ENCODE data around the gene MYH8.

GRCh38 chr17:10349403-10349802, 72.3 kb downstream of the MYH8 start:
- no peak for TF ChIP-seq CTCF (conservative IDR thresholded peaks at IDR 0.05; ENCODE audit: low read depth, low read length)
- TF ChIP-seq POLR2A (IDR thresholded peaks at IDR 0.05; ENCODE audit: low read depth, low read length) = no peak
- TF ChIP-seq, protein P1, sequence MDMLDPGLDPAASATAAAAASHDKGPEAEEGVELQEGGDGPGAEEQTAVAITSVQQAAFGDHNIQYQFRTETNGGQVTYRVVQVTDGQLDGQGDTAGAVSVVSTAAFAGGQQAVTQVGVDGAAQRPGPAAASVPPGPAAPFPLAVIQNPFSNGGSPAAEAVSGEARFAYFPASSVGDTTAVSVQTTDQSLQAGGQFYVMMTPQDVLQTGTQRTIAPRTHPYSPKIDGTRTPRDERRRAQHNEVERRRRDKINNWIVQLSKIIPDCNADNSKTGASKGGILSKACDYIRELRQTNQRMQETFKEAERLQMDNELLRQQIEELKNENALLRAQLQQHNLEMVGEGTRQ (IDR thresholded peaks at IDR 0.05; ENCODE audit: low read depth, low read length) = no peak
- TF ChIP-seq RAD21 (IDR thresholded peaks at IDR 0.05; ENCODE audit: low read length) = no peak
- TF ChIP-seq CEBPB (IDR thresholded peaks at IDR 0.05; ENCODE audit: low read depth, low read length) = no peak
- no peak for TF ChIP-seq SMC3 (IDR thresholded peaks at IDR 0.05; ENCODE audit: low read depth, low read length)
- TF ChIP-seq BHLHE40 (IDR thresholded peaks at IDR 0.05; ENCODE audit: low read depth, low read length) = no peak
- TF ChIP-seq MXI1 (IDR thresholded peaks at IDR 0.05; ENCODE audit: borderline replicate concordance, low read depth, low read length) = no peak
- TF ChIP-seq RFX5 (IDR thresholded peaks at IDR 0.05; ENCODE audit: low read depth, low read length) = no peak
- no peak for TF ChIP-seq RCOR1 (IDR thresholded peaks at IDR 0.05; ENCODE audit: insufficient replicate concordance, low read length)
- no peak for TF ChIP-seq NFE2L2 (IDR thresholded peaks at IDR 0.05; ENCODE audit: low read depth, low read length)
- TF ChIP-seq, protein P2, sequence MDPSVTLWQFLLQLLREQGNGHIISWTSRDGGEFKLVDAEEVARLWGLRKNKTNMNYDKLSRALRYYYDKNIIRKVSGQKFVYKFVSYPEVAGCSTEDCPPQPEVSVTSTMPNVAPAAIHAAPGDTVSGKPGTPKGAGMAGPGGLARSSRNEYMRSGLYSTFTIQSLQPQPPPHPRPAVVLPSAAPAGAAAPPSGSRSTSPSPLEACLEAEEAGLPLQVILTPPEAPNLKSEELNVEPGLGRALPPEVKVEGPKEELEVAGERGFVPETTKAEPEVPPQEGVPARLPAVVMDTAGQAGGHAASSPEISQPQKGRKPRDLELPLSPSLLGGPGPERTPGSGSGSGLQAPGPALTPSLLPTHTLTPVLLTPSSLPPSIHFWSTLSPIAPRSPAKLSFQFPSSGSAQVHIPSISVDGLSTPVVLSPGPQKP (IDR thresholded peaks at IDR 0.05; ENCODE audit: borderline replicate concordance, low read depth, low read length) = no peak
